ENCODE results near the gene KCNK15. TPM values are rescaled to one million over a fixed set of nuclear protein-coding genes. Genes with fewer than 3 reads are reported as not detected.
"Not testable (repeated sequence)": the region's sequence is repeated elsewhere in the genome, so short reads cannot be mapped to it uniquely, and the experiment has no call there.

KCNK15 gene
- total RNA-seq, 1 donor from 2014 or later = 0.20 TPM

DNA sequence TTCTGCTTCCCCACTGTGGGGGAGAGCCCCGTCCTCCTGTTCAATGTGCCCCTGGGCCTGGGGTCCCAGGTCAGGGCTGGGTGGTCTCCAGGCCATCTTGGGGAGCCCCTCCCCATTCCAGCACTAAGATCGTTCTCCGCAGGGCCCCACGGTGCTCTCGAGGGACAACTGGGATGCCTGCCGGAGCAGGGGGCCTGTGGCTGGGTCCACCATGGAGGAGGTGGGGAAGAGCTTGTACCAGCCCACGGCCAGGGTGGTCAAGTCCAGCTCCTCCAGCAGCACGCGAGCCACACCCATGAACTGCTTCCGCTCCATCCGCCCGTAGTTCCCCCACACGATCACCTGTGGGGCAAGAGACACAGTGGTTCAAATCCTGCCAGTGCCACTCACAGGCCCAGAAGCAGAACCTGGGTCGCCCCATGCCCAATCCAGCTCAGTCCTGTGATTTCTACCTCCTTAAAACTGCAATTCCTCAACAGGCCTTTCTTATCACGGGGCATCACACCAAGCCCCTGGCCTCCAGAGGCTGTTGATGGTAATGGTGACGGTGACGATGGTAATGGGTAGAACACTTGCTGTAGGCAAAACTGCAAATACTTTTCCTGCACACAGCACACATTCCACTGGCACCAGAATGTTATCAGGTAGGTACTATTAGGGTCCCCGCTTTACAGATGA lies 10.5 kb downstream of the KCNK15 start:
- ATAC-seq (no peak), DNase-seq (ENCODE audit: low spot score) (no peak)

DNA sequence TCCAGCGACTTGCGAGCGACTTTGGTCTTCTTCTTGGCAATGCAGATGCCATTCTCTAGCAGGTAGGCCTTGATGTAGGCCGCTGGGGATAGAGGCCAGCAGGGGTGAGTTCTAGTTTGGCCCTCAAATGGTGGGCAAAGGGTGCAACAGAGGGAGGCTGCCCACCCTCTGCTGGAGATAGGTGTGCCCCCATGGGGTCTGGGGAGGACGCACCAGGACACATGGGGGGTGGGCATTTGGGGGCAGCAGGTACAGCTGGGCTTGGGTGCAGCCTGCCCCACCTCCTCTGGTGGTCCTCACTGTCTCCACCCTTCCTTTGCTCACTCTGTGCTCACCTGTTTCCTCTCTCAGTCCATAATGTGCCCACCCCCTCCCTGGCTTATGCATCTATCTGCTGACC lies 11.3 kb downstream of the KCNK15 start:
- ATAC-seq (no peak), DNase-seq (ENCODE audit: low spot score) (no peak)

DNA sequence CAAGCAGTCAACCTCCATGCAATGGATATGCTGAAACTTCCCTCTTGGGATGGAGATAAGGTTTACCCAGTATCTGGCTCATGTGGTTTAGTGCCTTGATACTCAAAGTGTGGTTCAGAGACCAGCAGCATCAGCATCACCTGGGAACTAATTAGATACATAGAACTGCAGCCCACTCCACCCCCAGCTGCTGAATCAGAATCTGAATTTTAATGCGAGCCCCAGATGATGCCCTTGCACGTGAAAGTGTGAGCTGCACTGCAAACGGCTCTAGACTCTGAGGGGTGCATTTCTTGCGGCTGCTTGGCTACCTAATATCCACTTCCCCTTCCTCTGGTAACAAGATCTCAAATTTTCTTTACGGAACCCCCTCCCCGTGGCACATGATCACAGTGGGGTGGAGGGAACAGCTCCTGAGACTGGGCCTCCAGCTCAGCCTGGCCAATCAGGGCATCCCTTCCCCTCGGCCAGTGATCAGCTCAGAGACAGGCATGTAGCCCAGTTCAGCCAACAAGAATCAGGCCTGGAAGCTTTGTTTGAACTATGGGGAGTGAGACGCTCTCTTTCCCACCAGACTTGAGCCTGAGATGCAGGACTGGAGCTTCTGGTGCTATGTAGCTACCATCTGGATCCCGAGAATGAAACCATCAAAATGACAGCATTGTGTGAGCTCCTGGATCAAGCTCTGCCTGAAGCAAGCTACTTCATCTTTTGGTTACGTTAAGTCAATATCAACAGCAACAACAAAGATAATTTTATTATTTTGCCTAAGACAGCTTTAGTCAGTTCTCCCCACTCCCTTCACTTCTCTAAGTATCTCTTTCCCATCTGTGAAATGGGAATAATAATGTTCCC lies 12.8 kb downstream of the KCNK15 start:
- ATAC-seq (no peak), DNase-seq (ENCODE audit: low spot score) (no peak)

DNA sequence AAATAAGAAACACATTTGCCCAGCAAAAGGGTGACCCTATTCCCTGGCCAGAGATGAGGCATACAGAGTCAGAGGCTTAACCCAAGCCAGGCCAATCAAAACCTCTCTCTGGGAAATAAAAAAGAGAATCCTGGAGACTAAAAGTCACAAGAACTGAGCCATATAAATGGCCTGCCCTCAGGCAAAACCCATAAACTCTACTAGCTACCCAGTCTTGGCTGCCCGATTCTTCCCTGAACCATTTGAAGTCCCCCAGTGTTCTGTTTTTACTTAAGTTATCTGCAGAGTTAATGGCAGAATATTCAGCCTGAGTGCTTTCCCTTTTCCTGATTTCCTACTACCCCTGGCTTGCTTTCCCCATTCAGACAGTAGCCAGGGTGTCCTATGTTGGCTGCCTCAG lies 13.9 kb downstream of the KCNK15 start:
- DNase-seq (ENCODE audit: low spot score) (no peak), ATAC-seq (no peak)

DNA sequence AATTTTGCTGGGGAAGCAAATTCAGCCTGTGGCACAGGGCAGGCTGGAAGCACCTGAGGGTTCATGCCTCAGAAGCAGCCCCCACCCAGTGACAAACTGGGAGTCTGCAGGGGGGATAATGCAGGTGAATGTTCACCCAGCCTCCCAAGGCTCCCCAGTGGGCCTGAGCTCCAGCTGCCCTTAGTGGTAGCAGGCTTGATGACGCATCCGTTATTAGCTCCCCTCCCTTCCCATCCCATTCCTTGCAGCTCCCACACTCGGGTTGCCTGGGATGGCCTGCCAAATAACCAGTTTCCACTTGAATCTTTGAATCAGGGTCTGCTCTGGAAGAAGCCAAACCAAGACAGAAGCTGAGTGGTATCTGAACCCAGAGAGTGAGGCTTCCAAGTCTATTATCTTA lies 15.8 kb downstream of the KCNK15 start:
- ATAC-seq (no peak), DNase-seq (ENCODE audit: low spot score) (no peak)

DNA sequence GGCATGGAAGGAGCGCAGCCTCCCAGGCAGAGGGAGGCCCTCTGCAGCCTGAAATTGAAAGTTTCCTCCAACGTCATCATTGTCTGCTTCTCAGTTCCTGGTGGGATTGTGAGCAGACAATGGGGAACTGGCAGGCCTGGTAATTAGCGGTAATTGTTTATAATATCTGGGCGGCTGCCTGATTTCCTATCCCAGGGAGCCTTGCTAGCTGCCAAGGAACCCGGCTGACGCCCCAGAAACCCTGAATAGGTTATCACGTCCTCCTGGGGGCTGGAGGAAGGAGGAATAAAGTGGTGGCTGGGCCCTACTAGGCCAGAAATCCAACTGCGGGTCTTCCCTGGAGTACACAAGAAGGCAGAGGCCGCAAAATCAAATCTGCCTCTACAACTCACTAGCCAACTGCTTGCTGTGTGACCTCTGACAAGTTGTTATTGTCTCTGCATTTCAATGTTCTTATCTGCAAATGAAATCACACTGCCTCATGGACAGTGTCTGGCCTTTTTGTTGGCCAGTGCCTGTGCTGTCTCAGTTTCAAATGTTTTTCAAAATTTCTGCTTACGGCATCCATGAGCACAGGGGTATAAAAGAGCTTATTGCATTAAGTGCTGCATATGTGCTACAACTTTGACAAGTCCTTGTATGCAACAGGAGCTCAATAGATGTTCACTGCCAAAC lies 16.9 kb downstream of the KCNK15 start:
- no peak for DNase-seq (ENCODE audit: low spot score)
- ATAC-seq = no peak

DNA sequence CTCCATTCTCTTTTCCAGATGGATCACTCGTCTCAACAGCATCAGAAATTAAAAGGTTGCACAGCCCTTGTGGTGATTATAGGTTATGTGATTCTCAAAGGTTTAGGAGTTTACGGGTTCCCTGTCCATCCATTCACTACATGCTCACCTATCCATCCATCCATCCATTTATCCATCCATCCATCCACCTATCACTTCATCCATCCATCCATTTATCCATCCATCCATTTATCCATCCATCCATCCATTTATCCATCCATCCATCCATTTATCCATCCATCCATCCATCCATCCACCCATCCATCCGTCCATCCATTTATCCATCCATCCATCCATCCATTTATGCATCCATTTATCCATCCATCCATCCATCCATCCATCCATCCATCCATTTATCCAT lies 18.1 kb downstream of the KCNK15 start:
- DNase-seq (ENCODE audit: low spot score); ATAC-seq: not testable (repeated sequence)

DNA sequence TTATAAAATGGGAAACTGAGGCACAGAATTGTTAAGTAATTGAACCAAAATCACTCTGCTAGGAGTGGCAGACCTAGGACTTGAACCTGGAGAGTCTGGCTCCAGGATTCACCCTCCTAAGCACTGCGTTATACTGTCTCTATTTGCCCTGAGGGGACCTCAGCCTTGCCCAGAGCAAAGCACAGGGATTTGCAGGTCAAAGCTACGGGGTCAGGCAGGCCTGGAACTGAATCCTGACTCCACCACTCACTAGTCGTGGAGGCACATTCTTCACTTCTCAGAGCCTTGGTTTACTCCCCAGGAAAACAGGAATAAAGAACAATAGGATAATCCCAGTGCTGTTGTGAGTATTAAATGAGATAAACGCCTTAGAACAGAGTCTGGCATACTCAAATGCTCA lies 19.4 kb downstream of the KCNK15 start:
- DNase-seq (ENCODE audit: low spot score) (no peak), ATAC-seq (no peak)

DNA sequence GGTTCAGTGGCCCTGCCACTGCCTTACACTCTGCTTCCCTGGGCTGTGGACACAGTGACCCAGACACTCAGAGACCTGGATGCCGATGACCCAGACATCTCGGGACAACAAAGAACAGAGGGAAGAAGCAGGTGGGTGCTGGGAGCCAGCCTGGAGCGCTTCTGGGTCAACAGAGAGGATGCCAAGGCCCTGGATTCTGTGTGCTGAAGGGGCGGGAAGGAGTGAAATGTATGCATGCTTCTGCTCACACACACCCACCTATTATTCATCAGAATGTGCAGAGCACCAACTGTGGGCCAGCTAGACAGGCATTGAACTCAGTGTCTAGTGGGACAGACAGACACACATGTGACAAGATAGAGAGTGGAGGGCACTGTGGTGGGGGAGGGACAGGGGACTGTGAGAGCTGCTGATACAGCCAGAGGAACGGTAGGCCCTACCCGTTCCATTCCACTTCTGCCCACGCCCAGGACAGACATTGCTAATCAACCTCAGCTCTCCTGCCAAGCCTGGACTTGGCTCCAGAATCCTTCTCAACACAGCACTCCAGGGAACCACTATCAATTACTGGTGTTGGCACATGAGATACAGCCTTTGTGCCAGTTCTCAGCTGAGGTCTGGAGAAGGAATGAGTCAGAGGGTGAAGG lies 20.2 kb downstream of the KCNK15 start:
- DNase-seq (ENCODE audit: low spot score) (no peak), ATAC-seq (no peak)

DNA sequence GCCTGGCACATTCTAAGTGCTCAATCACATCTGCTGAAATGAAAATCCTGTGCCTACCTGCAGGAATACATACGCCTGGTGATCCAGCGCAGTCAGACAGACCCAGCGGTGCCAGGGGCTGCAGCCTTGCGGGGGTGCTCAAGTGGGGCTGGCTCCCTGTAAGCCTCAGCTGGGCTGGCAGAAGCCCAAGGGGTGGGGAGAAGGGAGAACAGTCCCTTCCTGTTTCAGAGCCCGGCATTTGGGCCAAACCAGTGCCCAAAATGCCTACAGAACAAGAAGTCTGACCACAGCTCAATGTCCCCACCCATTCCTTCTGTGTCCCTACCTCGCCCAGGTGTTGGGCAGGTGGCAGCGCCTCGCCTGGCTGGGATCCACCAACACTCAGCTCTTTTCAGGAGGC lies 22.6 kb downstream of the KCNK15 start:
- DNase-seq (ENCODE audit: low spot score) (no peak), ATAC-seq (no peak)

DNA sequence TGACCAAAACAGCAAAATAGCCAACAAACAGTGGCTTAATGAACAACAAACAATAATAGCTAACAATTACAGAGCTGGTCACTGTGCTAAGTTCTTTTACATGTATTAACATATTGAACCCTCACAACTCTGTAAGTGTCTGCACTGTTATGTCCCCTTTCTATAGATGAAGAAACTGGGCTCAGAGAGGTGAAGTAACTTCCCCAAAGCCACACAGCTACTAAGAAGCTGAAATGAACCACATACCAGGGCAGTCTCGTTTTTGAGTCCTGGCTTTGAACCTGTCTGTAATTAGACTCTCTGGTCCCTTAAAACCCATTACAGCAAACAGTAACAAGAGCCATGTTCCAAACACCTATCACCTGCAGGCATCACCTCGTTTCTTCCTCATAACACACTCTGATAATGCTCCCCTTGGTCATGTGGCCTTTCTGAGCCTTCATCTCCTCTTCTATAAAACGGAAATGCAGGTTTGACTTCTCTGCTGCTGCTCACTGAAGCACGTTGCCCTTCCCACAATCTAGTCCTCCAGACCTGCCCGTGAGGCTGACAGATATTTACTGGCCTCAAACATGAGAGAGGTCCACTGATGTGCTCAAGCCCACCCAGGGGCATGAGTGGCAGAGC lies 23.3 kb downstream of the KCNK15 start:
- ATAC-seq (no peak), DNase-seq (ENCODE audit: low spot score) (no peak)

DNA sequence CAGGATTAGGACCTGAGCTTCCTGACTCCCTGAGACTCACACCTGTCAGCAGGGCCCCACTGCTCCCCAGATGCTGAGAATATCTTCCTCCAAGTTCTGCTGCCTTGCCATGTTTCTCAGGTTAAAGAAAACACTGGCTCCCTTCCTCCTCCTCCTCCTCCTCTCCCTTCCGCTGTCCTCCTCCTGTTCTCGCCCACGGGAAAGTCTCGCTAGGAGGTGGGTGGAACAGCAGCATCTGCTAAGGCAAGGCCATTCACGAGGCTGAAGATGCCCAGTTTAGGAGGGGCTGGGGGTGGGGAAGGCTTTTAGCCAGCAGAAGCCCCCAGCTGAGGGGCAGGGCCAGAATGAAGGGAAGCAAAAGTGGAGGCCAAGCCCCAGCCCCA lies 23.8 kb downstream of the KCNK15 start:
- no peak for DNase-seq (ENCODE audit: low spot score)
- ATAC-seq = no peak

DNA sequence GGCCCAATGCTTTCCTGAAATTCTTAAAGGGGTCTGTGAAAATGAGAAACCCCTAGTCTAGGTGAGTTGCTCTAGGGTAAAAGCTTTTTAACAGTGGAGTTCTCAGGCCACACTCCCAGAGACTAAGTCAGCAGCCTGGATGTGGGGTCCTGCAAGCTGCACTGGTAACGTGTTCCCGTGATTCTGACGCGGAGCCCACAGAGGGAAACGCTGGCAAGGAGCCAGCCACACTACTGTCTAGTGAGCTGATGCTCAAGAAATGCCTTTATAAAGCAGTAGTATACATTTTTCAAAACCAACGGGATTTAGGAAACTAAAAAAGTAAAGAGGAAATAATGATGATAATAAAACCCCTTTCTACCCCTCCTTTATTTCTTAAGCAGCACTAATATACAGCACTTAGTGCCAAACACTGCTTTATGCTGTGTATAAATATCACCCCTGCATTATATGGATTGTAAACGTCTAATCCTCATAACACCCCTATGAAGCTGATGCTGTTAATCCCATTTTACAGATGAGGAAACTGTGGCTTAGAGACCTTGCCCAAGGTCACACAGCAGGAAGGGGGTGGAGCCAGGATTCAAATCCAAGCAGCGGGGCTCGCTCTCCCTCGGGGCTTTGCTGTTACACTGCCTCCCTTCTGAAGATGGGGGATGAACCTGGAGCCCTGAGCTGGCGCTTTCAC lies 25.0 kb downstream of the KCNK15 start:
- DNase-seq (ENCODE audit: low spot score) (no peak), ATAC-seq (no peak)

DNA sequence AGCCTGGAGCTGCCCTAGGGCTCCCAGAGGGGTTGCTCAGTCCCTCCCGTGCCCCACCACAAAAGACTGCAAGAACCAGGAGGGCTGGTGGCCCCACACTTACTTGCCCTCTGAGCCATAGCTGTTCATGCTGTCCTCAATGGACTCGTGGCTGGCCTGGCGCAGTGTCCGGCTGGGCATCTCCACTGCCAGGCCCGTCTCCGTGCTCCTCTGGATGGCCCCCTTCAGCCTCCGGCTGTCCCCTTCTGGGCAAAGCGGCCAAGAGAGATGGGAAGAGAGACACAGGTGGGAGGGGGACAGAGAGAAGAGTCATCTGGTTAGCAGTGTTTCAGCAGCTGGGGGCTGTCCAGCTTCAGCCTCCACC lies 25.5 kb downstream of the KCNK15 start:
- DNase-seq (ENCODE audit: low spot score) = no peak
- ATAC-seq = no peak

DNA sequence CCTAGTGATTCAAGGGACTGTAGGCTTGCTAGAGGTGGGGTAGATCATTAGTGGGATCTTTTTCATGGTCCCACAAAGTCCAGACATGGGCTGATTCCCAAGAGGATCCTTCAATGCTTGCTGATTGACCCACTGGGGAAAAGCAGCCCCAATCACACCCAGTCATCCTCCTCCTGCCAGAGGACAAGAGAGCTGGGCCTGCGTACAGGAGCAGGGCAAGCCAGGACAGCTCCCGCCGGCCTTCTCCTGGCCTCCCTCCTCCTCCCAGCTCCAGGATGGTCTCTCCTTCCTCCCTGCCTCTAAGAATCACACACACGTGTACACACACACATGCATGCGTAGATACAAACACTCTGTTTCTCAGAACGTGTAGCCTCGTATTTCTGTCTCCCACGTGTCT lies 27.0 kb downstream of the KCNK15 start:
- DNase-seq (ENCODE audit: low spot score) (no peak), ATAC-seq (no peak)

DNA sequence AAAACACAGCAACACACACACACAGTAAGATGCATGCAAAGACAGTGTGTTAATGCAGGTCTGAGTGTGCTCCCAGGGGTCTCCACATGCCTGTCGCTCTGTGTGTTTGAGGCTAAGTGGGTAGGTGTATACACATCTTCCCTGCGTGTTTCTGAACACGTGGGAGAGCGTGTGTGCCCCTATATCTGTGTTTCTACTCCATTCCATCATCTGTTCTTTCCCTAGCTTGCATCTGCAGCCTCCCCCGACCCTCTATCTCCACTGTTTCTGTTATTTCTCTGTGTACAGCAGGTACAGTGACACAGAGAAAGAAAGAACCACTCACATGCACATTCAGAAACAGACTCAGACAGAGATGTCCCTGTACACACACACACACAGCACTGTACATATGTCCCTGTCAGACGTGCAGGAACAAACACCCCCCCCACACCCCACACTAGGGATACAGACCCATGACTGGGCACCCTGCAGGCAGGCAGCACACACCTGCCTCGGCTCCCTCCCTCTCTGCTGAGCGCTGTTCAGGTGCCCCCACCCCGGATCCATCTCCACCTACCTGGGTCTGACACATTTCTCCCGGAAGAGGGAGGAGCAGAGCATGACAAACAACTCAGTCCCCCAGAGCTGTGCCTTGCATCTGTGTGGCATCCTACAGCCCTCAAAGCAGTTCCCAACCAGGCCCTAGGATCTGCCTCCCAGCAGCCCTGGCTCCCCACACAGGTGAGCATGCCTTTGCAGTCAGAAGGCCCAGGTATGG lies 27.6 kb downstream of the KCNK15 start:
- ATAC-seq (no peak), DNase-seq (ENCODE audit: low spot score) (no peak)

DNA sequence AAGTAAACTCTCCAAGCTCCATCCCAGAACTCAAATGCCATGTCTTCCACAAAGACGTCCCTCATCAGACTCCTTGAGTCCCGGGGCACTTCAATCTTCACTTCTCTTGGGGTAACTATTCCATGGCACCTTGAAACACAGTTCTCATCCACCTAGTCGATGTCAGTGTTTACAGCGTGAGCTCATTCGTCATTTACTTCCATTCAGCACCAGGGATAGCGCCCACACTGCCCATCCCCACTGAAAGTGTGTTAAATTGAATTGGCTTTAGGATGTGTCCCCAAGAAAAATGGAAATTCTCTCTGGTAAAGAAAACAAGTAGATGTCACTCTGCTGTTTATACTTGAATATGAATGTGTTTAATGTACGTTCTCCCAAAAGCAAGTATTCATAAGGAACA lies 31.3 kb downstream of the KCNK15 start:
- no peak for ATAC-seq
- DNase-seq (ENCODE audit: low spot score) = no peak

DNA sequence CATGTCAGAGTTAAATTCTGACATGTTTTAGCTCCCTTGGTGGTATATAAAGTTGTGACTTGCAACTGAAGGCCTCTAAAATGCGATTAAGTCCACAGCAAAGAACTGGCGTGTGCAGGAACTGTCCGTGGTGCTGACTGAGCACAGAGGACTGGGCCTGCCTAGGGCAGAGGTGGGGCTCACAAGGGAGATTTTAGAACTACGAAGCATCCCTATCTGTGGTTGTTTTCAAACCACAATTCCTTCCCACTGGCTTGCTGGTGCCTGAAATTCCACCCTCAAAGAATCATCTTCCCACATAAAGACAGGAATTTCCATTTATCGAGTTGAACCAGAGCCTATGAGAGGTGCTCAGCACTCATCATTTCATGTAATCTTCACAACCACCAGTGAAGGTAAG lies 34.6 kb downstream of the KCNK15 start:
- peak; percentile 68 for ATAC-seq
- DNase-seq (ENCODE audit: low spot score) = no peak

DNA sequence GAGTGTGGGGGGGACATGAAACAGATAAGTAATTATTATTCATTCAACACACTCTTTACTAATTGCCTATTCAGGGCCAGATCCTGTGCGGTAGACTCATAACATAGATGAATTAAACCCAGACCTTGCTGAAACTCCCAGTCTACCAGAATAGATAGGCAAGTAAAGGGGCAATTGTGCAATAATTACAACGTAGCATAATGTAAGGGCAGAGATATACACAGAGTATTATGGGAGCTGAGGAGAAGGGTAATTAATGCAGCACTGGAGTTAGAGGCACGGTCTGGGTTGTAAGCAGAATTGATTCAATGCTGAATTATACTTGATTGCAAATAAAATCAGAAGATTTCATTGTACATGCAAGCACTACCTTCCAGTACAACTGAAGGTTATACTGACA lies 35.5 kb downstream of the KCNK15 start:
- no peak for ATAC-seq

DNA sequence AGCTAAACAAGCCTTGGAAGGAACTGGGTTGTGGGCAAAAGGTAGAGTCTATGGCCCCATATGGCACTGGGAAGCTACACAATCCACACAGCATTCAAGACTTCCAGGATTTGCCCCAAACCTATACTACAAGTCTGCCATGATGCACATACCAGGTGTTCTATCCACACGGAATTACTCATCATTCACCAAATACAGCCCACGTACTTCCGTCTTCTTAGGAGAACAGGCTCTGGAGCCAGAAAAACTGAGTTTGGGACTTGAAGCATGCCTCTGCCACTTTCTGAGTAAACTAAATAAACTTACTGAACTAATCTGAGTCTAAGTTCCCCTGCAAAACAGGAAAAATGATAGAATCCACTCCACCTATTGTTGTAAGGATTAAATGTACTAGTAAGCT lies 36.1 kb downstream of the KCNK15 start:
- no peak for DNase-seq (ENCODE audit: low spot score)
- no peak for ATAC-seq

More for the DNA sequence above, 35.5 kb downstream of the KCNK15 start:
- no peak for DNase-seq (ENCODE audit: low spot score)

All from left lobe of liver (tissue), 2 donors.